Measurements from ENCODE around the gene OR10A3.

The OR10A3 gene

DNA sequence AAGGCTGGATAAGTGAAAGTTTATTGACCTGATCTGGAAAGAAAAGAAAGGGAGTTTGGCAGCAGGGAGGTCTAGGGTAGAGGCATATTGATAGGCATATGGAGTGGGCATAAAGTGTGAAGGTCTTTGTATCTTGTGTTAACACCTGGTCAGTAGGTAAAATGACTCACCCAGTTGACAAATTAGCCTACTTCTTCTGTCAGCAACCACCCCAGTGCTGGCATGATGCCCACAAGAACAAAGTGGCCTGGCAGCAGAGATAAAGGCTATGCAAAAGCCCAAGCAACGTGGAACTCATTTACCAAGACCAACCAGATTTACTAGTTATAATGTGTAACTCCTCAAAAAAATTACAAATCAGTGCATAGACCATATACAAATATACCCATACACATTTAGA, 4.9 kb downstream of the OR10A3 start:
- no peak for DNase-seq (ENCODE audit: low spot score)

DNA sequence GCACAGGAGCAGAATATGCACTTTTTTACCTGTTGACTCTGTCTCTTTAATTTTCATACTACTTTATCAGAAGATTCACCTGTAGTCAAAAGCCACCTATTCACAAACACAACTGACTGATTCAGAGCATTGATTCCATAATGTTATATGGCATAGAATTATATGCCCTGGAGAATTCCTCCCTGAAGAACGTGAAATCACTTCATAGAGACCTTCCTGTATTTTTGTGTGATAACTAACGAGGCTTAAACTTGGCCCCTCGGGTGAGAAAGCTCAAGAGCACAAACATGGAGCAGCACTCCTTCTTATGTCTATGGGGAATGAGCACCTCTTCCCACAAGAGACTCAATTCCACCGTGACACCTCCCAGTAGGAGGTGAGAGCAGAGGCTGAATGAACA, 10.3 kb downstream of the OR10A3 start, which contains the start of gene OR10A6:
TSS of gene OR10A6 (minus strand) at position 101 of the 400 bp plus-strand sequence. CDS start 2,606 bp downstream, outside the sequence.
- no peak for DNase-seq (ENCODE audit: low spot score)

DNA sequence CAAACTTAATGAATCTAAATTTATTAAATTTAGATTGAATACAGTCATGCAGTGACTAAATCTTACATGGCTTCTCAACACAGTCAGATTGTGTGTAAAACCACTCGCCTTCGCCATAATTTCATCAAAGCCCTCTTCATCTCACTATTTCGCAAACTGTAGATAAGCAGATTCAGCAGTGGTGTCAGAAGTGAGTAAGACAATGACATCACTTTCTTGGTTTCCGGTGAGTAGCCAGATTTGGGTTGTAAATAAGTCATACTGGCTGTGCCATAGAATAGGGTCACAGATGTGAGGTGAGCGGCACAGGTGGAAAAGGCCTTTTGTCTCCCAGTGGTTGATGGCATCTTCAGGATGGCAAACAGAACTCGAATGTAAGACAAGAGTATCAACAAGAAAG, 13.9 kb downstream of the OR10A3 start:
- DNase-seq (ENCODE audit: low spot score) = no peak

DNA sequence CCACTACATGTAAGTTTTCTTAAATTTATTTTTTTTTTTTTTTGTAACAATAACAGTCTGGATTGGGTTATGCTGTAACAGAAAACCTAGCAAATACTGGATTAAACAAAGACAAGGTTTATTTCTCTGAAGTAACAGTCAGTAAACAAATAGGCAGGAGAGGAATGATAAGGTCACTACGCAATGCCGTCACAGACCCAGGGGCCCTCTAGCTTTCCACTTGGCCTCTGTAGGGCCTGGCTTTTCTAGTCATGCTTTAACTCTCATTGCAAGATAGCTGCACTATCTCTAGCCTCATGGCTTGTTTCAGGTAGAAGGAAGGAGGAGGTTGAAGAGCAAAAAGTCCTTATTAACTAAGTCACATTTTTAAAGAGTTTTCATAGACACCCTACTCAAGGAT, 17.0 kb downstream of the OR10A3 start:
- no peak for DNase-seq (ENCODE audit: low spot score)

DNA sequence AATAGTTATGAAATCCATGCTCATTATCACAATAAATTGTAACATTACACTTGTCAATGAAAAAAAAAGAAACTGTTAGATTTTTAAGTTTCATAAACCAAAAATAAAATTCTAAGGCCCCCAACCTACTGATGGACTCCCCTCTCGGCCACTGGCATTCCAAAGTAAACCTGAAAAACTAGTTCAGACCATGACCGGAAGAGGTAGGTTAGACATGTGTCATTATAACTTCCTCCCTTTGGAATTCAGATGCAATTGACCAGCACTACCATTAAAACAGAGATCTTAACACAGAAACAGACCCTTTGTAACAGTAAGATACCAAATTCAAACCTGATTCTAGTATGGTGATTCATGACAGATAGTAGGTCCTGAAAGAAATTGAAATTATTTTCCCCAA, 23.4 kb downstream of the OR10A3 start:
- no peak for DNase-seq (ENCODE audit: low spot score)

DNA sequence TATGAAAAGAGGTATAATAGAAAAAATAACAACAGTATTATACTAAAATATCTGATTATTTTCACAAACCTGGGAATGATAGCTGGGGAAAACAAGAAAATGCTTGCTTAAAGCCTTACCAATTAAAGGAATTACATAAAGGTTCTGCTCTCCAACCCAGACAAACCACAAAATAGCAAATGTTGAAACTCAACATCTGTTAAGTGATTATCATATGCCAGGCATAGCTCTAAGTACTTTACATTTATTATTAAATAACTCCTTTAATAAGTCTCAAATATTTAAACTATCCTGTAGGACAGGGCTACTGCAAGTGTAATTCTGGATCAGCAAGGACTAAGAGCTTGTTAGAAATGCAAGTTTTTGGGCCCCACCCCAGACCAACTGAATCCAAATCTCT, 30.5 kb downstream of the OR10A3 start:
- DNase-seq (ENCODE audit: low spot score) = no peak

DNA sequence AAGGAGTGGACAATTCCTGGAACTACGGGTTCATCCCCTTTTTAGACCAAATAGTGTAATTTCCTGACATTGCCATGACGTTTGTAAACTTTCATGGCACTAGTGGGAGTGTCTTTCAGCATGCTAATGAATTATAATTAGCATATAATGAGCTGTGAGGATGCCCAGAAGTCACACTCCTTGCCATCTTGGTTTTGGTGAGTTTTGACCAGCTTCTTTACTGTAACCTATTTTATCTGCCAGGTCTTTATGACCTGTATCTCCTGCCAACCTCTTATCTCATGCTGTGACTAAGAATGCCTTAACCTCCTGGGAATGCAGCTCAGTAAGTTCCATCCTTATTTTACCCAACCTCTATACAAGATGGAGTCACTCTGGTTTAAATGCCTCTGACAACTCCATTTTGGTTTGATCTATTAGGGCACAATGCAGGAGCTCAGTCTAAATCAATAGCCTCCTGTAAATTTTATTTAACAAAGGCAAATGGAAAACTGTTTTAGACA, 31.2 kb downstream of the OR10A3 start:
- DNase-seq (ENCODE audit: low spot score) = no peak

DNA sequence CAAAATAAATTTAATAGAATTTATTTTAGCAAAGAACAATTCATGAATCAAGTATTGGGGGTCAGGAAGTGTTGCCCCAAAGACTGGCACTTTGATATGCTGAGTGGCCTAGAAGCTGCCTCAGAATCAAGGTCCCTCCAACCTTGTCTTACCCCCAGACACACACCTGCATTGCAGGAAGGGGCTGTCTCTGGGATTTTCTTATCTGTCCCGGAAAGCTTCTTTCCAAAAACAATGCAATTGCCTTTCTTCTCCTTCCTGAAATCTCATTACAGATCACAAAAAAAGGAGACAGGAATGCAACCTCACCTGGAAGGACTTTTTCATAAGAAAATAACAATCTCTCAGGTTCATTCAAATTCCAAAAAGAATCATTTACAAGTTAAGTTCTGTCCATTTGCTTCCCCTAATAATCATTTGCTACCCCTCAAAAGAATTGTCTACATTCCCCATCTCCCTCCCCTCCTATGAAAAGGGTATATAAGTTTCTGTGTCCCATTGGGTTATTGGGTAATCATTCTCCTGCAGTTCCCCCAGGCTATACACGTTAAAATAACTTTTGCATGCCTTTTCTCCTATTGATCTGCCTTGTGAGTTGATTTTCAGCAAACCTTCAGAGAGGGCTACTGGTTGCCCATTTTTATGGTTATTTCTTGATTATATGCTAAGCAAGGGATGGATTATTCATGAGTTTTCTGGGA, 31.8 kb downstream of the OR10A3 start:
- DNase-seq (ENCODE audit: low spot score) = no peak

DNA sequence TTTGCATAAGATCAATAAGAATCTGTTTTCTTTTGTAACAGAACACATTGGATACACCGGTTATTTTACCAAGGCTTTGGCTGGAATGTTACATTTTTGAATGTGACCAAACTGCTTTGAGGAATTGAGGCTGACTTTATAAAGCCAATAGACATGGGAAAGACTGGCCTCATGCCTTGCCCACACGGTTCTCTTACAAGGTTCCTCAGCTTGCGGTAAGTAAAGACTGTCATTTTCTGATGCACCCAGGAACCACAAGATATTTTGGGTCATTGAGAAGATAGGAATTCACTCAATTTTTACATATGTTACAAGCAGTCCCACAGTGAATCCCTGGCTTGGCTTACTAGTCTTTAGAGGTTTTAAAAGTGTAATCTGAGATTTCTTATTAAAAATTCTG, 34.4 kb downstream of the OR10A3 start:
- DNase-seq (ENCODE audit: low spot score) = no peak

DNA sequence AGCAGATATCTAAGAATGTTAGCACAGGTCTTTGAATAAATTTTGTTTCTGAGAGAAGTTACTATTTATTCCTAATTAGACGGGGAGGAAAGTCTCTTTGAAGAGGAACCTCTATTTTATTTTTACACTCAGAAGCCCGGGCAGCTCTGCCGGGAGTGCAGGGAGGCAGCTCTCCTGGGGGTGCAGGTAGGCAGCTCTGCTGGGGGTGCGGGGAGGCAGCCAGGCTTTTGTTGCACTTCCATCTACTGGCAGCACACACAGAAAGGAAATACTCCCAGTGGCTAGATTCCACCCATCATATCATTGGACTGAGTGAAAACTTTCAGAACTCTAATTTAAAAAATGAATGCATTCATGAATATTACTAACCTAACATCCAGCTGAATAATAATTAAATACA, 35.0 kb downstream of the OR10A3 start:
- DNase-seq (ENCODE audit: low spot score) = no peak

DNA sequence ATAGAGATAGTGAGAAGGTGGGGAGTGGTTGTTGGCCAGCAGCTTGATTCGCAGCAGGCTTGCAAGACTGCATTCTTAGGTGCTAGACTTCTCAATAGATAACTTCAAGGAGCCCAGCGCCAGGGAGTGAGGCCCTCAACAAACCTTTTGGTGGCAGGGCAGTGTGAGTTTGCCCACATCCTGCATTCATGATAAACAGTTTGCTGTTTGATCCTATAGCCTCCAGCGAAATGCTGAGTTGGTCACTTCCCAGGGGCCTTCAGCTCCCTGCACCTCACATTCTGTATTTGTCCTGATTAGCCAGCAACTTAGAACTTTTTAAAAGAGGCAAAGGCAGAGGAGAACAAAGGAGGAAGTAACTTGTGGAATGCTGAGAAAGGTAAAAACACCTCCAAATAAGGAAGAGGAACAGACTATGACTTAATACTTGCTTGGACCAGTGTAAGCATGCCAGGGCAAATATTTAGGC, 35.5 kb downstream of the OR10A3 start:
- DNase-seq (ENCODE audit: low spot score) = no peak

DNA sequence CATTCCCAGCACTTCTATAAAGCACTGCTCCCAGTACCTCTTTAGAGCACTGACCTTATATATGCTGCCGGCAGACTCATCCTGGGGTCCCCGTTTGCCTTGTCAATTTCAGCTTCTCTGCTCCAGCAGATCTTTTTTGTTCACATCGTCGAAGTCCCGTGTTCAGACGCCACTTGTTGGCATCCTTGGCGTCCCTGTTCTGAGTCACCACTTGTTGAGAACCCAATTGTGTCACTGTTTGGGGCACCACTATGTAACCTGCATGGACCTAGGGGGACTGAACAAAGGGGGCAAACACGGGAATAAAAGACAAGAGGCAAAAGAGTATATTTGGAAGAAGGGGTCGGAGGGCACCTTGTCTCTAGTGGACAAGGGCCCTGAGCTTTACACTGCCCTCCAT, 36.0 kb downstream of the OR10A3 start:
- no peak for DNase-seq (ENCODE audit: low spot score)

DNA sequence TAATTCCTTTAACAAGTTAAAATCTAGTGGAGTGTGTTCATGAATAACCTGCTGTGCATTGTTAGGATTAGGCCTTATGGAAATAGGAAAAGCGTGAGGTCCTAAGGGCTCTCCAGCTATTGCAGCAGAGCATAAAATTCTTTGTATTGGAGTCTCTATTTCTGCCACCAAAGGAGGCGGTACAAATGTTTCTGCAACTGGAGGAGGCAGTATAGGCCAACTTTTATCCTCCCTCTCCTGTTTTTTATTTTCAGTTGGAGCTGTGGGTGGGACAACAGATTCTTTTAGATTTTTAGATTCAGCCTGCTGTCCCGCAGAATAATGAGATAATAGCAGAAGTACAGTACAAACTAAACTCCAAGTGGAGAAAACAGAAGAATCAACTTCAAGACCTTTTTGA, 36.6 kb downstream of the OR10A3 start:
- no peak for DNase-seq (ENCODE audit: low spot score)

DNA sequence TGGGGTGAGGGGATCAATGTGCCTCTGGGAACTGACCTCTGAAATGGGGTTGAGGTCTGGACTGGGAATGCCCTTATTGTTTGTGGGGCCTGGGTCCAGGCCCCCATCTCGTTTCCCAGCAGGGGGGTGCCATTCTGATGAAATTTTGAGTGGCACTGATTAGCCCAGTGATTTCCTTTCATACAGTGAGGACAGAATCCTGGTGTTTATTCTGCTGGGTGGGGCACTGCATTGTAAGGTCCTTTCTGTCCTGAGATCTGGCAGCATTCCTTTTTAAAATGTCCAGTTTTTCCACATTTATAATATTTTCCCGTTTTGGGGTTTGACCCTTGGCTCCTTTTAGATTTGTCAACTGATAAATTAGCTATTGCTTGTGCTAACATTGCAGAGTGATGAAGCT, 37.6 kb downstream of the OR10A3 start:
- DNase-seq (ENCODE audit: low spot score) = no peak

DNA sequence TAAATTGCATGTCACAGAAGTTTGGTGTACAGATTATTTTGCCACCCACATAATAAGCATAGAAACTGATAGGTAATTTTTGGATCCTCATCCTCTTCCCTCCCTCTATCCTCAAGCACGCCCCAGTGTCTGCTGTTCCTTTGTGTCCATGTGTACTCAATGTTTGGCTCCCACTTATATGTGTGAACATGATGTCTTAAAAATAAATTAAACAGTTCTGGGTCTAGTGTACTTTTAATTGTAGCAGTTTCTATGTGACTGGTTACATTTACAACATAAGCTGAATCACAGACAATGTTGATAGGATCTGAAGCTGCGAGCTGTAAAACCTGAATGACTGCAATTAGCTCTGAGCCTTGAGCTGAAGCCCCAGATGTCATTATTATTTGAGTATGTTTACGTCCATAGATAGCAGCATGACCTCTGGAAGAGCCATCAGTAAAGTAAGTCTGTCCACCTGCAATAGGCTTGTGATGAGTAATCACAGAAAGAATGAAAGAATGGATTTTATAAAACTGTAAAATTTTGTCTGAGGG, 40.1 kb downstream of the OR10A3 start:
- no peak for DNase-seq (ENCODE audit: low spot score)

DNA sequence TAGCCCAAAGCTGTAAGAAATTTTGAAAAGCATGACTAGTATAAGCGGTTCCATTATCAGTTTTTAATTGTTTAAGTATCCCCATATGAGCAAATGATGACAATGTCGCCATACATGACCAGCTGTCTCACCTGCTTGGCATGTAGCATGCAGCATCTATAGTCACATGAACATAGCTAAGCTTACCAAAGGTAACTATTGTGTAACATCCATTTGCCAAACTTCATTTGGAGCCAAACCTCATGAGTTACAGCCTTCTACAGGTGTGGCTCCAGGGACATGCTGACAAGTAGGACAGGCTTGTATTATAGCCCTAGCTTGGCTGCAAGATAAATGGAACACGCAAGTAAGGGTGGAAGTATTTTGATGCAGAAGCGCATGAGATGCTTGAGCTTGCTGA, 40.8 kb downstream of the OR10A3 start:
- no peak for DNase-seq (ENCODE audit: low spot score)

DNA sequence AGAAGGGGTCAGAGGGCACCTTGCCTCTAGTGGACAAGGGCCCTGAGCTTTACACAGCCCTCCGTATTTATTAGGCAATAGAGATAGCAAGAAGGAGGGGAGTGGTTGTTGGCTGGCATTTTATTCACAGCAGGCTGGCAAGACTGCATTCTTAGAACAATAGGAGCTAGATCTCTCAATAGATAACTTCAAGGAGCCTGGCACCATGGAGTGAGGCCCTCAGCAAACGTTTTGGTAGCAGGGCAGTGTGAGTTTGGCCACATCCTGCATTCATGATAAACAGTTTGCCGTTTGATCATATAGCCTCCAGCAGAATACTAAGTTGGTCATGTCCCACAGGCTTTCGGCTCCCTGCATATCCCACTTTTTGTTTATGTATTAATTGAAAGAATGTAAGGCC, 42.1 kb downstream of the OR10A3 start:
- DNase-seq (ENCODE audit: low spot score) = no peak

DNA sequence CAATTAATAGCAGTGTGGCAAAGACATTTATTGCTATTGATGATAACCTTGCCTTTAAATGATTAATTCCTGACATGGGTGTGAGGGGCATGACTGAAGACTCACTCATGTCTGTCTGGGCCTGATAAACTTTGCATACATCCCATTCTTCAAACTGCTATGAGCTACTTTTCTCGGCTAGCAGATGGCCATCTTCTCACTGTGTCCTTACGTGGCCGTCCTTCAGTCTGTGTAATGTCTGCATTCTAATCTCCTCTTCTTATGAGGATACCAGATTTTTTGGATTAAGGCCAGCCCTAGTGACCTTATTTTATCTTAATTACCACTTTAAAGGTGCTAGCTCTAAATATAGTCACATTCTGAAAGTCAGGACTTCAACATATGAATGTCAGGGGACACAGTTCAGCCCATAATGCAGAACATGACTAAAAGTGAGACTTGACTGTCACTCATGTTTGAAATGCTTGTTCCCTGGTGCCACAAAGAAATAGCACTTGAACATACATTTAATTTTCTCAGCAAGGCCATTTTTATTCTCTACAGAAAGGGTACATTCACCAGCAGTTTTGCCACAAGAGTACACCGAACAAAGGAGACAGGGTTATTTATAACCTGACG, 42.7 kb downstream of the OR10A3 start:
- DNase-seq (ENCODE audit: low spot score) = no peak

DNA sequence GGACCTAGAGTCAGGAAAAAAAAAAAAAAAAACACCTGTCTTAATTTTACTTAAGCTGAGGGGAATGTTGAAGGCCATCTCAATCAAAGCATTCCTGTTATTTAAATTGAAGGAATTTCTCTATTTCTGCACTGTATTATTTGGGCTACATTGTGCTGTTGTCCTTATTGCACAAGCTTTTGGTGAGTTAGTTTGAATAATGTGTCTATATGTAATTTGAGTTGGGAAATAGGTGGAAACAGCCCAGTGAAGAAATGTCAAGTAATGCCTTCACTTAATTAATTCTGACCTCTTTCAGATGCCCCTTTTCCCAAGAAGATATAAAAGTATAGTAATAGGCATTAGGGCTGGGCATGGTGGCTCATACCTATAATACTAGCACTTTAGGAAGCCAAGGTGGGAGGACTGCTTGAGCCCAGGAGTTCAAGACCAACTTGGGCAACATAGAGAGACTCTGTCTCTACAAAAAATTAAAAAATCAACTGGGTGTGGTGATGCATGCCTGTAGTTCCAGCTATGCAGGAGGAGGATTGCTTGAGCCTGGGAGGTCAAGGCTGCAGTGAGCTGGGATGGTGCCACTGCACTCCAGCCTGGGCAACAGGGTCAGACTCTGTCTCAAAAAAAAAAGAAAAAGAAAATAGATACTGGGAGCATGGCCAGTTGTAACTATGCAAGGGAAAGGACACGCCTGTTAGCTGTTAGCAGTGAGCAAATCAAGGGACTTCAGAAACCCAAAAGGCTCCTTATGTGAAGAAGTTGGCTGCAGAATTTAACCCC, 45.3 kb downstream of the OR10A3 start:
- DNase-seq (ENCODE audit: low spot score) = no peak

DNA sequence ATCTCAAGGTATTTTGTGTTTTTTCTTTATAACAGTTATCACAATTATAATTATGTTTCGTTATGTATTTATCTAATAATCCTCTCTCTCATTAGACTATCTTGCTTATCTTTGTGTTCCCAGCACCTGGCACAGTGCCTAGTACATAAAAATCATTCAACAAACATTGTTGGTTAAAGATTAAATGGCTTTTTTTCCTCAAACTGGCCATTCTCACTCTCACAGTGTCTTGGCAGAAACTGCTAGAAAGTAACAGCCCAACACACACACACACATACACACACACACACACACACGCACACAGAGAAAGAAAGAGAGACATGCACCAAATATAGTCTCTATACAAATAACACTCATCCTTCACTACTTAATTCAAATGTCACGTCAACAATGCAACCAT, 47.3 kb downstream of the OR10A3 start:
- no peak for DNase-seq (ENCODE audit: low spot score)

DNA sequence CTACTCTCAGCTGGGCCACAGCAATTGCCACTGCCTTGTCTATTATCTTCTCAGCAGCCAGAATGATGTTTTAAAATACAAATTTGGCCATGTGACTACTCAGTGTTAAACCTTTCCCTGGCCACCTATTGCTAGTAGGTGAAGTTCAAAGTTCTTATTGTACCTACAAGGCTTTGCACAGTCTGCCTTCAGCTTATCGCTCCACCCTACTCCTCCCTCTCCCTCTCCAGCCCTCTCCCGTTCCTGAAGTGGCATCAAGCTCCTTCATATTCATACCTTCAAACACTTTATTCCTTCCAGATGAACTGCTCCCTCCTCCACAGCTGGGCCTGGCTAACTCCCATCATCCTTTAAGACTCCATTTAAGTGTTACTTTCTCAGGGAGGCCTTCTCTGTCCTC, 47.7 kb downstream of the OR10A3 start:
- DNase-seq (ENCODE audit: low spot score) = no peak

DNA sequence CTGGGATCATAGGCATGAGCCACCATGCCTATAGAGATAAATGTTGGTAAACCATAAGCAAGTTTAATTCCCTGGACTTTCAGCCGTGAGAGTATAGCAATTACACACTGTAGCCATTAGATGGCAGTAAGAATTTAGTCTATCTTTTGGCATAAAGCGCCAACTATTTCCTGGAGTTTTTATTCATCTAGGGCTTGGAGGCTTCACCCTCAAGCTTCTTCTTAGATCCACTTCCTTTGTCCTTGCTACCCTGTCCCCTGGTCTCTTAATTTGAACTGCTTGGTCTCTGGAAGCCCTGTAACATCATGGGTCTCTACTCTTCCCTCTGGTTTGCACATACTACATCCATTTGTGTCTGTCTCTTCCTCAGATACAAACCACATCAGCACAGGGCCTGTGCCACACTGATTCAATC, 48.7 kb downstream of the OR10A3 start:
- peak; percentile 50 for DNase-seq (ENCODE audit: low spot score)

Measured in CD4-positive, alpha-beta T cell treated with Interleukin-2 at 100 ng/mL for 4 hours (primary cell).